ENCODE results near the gene THAP10.

GRCh38 chr15:70933411-70933810 is 41.2 kb upstream of the THAP10 start:
- no peak for TF ChIP-seq POLR2A (IDR thresholded peaks at IDR 0.05)
- no peak for TF ChIP-seq CTCF (IDR thresholded peaks at IDR 0.05)

Data from adrenal gland (tissue), 5 donors.